GM18526 (cell line): ENCODE data around the gene TPRN.

Experiments
- POLR2A ChIP-seq: IDR thresholded peaks from 3 replicates; pipeline ENCODE4 v1.6.1; 2011; ENCODE audit not compliant: insufficient read length; ENCODE audit errors: extremely low read depth

The TPRN gene

GRCh38 chr9:137221506-137222111, 21.1 kb upstream of the TPRN start:
- TF ChIP-seq POLR2A, result no peak

DNA sequence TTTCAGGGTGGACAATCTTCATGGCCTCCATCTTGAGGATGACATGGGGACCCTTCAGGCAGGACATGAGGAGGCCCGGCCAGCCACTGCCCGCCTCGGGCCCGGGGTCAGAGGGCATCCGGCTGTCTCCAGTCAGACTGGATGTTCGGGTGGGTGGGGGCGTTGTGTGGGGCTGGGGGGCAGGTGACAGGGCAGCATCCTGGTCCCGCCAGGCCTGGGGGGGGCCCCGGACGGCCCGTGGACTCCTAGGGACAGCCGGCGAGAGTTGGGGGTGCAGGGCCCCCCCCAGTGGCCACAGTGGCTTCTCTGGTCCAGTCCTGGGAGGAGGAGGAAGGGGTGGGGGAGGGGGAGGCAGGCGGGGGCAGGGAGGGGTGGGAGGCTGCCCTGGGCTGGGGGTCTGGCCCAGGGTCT, 20.6 kb upstream of the TPRN start:
- no peak for TF ChIP-seq POLR2A

DNA sequence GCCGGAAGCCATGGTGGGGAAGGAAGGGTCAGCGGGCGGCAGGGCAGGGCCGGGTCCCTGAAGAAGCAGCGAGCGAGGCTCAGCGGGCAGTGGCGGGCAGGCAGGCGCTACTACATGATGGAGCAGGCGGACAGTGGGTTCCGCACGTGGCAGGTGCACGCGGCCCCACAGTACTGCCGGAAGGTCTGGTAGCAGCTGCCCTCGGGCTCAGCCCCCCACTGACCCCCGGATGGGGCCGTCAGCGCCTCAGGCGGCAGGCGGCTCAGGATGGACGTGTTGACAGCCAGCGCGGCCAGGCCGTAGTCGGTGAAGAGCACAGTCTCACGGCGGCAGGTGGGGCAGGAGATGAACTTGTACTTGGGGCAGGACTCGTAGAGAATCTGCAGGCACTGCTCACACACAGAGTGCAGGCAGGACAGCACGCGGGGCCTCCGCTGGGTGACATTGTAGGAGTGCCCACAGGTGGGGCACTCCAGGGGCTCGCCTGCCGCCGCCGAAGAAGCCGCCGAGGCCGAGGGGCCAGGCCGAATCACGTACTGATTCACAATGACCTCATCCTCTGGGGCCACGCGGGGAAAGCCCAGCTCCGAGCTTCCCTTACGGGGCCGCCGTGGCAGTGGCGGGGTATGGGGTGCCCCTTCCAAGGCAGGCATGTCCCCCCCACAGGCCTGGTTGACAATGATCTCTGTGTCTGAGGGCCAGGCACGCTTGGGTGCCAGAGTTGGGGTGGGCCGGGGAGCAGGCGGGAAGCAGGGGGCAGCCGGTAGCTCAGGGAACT, 20.0 kb upstream of the TPRN start:
- TF ChIP-seq POLR2A, result no peak

GRCh38 chr9:137219757-137220316, 19.3 kb upstream of the TPRN start:
- TF ChIP-seq POLR2A, result no peak

DNA sequence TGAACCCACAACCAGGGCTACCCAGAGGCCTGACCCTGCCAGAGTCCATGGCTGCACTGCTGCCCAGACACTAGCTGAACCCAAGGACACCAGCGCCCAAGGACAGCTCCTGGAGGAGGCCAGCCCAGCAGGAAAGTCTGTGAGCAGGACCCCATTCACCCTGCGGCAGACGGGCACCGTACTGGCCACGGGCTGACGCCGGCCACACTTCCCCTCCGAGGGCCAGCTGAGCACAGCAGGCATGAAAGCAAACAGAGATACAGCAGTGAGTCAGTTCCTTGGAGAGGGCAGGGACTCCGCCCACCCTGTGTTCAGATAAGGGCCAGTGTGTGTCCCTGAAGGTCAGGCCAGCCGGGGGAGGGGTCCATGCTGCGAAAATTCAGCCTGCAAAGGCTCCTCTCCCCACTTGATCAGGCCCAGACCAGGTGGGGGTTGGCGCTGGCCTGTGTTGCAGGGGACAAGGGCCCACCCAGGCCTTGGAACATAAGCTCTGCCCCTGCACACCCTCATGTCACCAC, 18.3 kb upstream of the TPRN start:
- TF ChIP-seq POLR2A, result no peak

DNA sequence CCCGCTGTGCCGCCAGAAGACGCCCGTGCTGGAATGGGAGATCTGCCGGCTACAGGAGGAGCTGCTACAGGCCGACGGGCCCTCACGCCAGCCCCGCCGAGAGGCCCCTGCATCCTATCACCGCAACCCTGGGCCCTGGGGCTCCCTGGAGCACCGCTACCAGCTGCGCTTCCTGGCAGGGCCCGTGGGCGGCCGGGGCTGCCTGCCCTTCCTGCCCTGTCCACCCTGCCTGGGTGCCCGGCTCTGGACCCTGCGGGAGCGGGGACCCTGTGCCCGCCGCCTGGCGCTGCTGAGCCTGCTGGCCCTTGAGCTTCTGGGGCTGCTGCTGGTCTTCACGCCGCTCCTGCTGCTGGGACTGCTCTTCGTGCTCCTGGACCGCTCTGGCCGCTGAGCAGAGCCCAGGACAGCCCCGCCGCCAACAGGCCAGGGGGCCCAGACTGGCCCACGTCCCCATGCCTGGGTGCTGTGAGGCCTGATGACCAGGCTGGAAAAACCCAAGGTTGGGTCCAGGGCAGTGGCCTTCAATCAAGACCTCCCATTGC, 17.7 kb upstream of the TPRN start:
- TF ChIP-seq POLR2A, result no peak

DNA sequence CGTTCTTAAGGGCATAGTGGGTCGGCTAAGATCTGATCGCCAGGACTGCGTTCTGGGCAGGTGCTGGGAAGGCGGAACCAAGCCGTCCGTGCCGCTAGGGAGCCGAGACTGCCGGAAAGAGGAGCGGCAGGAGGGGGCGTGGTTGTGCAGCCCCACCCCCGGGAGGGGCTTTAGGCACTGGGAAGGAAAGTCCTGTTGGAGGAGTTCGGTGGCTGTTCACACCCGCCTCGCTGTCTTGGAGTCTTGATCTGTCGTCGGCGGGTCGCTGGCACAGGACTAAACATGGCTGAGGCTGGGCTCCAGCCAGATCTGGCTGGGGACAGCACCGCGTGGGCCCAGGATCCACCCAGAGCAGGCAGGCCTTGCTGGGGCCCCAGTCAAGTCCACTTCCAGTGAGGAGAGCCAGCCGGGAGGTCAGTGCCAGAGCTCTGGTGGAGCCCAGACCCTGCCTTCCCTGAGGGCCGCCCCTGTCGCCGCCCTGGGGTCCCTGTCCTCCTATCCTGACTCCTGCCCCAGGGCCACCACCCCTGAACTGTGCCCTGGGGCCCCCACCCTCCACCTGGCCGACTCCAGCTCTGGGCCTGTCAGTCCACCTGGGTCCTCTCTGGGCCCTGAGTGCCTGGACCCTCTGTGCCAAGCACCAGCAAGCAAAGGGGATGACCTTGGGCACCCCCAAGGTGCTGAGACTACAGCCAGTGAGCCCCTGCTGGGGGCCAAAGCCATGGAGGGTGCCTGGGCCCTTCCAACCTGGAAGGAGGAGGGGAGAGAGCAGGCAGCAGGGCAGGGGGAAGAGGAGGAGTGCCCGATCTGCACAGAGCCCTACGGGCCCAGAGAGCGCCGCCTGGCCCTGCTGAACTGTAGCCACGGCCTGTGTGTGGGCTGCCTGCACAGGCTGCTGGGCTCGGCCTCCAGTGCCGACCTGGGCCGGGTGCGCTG, 17.0 kb upstream of the TPRN start:
- TF ChIP-seq POLR2A, result no peak

DNA sequence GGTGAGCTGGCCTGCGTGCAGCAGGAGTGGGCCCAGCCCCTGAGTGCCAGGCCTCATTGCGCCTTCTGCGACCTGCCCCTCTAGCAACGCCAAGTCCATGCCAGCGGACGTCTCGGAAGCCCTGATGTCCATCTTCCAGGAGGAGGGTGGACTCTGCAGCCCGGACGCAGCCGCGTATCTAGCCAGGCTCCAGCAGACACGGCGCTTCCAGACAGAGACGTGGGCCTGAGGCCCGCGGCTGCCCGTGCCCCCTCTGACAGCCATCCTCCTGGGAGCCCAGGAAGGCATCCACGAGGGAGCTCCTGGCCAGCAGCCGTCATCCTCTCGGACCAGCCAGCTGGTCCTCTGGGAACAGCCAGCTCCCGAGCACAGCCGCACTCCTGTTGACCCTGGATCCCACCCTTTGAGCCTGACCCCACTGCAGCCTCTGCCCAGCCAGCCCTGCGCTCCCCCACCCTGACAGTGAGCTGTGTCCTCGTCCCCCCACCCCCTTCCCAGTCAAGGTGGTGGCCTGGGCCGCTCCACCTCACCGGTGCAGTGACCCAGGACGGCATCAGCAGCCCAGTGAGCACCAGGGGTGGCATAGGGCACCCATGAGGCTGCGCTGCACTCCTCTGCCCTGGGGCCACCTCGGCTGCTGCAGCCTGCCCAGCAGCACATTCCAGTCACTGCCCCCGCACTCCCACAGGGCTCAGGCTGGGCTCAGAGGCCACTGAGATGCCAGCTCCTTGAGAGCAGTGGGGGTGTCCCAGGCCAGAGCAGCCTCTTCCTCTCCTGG, 15.8 kb upstream of the TPRN start:
- TF ChIP-seq POLR2A, result no peak

GRCh38 chr9:137215196-137215986, 14.8 kb upstream of the TPRN start:
- no peak for TF ChIP-seq POLR2A

DNA sequence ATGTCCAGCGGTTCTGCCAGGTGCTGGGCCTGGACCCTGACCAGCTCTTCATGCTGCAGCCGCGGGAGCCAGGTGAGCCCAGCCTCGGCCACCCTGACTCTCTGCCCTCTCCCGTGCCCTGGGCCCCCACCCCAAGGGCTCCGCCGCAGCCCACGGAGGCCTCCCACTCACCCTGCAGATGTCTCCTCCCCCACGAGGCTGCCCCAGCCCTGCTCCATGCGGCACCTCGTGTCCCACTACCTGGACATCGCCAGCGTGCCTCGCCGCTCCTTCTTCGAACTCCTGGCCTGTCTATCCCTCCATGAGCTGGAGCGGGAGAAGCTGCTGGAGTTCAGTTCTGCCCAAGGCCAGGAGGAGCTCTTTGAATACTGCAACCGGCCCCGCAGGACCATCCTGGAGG, 14.1 kb upstream of the TPRN start:
- no peak for TF ChIP-seq POLR2A

DNA sequence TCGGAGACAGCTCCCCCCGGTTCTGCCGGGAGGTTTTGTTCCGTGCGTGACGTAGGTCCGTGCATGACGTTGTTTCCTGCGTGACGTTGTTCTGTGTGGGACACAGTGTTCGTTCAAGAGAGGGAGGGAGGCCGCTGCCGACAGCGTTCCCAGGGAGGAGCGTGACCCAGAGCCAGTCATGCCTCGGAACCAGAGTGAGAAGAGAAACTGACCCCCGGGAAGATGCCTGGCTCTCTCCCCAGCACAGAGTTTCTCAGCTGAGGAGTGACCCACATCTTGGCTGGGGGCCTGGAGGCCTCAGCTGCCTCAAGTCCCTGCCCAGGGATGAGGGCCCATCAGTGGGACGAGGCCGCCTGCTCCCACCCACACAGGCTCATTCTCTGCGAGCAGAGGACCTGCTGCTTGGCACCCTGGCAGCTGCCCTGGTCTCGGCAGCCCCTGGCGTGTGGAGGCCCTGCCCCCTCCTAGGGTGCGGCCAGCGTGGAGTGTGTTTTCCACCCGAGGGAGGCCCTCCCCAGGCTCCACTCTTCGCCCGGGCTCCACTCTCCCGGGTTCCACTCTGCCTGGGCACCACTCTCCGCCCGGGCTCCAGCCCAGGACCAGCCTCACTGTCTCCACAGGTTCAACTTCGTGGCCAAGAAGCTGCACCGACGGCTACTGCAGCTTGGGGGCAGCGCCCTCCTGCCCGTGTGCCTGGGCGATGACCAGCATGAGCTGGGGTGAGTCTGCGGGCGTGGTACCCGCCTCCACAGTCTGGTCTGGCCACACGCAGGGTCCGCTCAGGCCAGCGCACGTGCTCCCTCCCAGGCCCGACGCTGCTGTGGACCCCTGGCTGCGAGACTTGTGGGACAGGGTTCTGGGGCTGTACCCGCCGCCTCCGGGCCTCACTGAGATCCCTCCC, 12.9 kb upstream of the TPRN start:
- no peak for TF ChIP-seq POLR2A

DNA sequence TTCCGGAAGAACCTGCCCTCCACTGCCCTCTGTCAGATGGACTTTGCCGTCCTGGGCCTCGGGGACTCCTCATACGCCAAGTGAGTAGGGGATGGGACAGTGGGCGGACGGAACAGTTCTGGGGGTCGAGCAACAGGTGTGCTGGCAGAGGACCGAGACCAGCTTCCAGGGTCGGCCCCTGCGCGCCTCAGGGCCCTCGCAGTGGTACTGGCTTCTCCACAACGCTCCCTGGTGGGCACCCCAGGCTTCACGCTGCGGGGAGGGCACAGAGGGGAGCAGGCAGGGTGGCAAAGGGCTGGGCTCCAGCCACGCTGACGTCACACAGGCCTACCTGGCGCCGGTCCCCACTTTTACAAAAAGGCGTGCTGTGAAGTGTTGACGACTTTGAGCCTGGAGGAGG, 12.0 kb upstream of the TPRN start:
- no peak for TF ChIP-seq POLR2A
